Ovary (tissue), 3 donors: ENCODE results near the gene CD9.

Experiments used
- EP300 ChIP-seq: sonication (generic); formaldehyde crosslinking; IDR thresholded peaks from one replicate; pipeline ENCODE4 v1.6.1; 2017; ENCODE audit warnings: antibody characterized with exemption
- POLR2A ChIP-seq: fragments of 450-650 bp; IDR thresholded peaks from one replicate; pipeline ENCODE4 v1.6.1; 2017; ENCODE audit warnings: antibody characterized with exemption, mild to moderate bottlenecking, moderate library complexity
- TF ChIP-seq, protein P1 (sequence below), 3 donors: fragments of 450-650 bp in 2 of 3; fragments of 200-600 bp in 1 of 3; IDR thresholded peaks; one replicate each; pipeline versions ENCODE4 v1.5.1 to v1.8.0; 2016 to 2022; ENCODE audit warnings: antibody characterized with exemption in 3 of 3, mild to moderate bottlenecking in 1 of 3
- donor health status: DM: no; HTN: no; CAD: no.

DNA sequence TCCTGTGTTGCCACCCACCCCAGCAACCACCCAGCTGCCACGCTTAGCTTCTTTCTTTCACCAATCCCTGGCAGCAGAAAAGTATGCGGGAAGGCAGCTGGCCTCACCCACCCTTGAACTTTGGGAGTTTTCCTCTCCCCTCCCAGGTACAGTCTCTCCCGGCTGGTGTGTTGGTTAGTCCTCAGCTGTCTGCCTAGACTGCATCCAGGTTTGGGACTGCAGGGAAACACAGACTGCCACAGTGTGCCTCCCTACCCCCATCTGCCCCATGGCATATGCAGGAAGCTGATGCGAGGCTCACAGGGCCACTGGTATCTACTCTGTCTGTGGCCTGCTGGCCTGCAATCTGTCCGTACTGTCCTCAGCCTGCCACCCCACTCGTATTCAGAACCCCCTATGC is 2.1 kb downstream of the CD9 start:
- TF ChIP-seq, protein P1, sequence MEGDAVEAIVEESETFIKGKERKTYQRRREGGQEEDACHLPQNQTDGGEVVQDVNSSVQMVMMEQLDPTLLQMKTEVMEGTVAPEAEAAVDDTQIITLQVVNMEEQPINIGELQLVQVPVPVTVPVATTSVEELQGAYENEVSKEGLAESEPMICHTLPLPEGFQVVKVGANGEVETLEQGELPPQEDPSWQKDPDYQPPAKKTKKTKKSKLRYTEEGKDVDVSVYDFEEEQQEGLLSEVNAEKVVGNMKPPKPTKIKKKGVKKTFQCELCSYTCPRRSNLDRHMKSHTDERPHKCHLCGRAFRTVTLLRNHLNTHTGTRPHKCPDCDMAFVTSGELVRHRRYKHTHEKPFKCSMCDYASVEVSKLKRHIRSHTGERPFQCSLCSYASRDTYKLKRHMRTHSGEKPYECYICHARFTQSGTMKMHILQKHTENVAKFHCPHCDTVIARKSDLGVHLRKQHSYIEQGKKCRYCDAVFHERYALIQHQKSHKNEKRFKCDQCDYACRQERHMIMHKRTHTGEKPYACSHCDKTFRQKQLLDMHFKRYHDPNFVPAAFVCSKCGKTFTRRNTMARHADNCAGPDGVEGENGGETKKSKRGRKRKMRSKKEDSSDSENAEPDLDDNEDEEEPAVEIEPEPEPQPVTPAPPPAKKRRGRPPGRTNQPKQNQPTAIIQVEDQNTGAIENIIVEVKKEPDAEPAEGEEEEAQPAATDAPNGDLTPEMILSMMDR (IDR thresholded peaks at IDR 0.05), result no peak
- TF ChIP-seq POLR2A (no peak), EP300 (no peak)
